ENCODE data around the gene RPS16. TPM values are rescaled to one million over a fixed set of nuclear protein-coding genes. Genes with fewer than 3 reads are reported as not detected.

RPS16 gene
- total and polyA plus RNA-seq, 2 of the 13 experiments (the other 11 are each of a cell fraction or from before 2014, with no cell fraction given), result 488 to 2,583 TPM

DNA sequence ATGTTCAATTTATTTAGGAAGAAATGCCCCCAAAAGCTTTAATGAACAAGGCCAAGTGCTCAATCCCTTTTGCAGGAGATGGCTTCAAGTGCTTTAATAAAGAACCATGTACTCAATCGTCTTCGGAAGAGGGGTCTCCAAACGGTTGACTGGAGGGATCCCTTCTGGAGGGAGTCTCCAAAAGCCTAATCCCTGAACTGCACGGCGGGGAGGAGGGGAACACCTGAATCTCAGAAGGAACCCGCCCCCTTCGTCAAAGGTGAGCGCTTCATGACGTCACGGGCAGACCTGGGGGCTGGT is 45.3 kb downstream of the RPS16 start (continued):
- TF ChIP-seq ZNF839 (CRISPR knock-in tag; IDR thresholded peaks at IDR 0.05; ENCODE audit: borderline replicate concordance), result no peak
- TF ChIP-seq, protein P1, sequence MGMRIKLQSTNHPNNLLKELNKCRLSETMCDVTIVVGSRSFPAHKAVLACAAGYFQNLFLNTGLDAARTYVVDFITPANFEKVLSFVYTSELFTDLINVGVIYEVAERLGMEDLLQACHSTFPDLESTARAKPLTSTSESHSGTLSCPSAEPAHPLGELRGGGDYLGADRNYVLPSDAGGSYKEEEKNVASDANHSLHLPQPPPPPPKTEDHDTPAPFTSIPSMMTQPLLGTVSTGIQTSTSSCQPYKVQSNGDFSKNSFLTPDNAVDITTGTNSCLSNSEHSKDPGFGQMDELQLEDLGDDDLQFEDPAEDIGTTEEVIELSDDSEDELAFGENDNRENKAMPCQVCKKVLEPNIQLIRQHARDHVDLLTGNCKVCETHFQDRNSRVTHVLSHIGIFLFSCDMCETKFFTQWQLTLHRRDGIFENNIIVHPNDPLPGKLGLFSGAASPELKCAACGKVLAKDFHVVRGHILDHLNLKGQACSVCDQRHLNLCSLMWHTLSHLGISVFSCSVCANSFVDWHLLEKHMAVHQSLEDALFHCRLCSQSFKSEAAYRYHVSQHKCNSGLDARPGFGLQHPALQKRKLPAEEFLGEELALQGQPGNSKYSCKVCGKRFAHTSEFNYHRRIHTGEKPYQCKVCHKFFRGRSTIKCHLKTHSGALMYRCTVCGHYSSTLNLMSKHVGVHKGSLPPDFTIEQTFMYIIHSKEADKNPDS (CRISPR knock-in tag; IDR thresholded peaks at IDR 0.05), result no peak
- TF ChIP-seq, protein P2, sequence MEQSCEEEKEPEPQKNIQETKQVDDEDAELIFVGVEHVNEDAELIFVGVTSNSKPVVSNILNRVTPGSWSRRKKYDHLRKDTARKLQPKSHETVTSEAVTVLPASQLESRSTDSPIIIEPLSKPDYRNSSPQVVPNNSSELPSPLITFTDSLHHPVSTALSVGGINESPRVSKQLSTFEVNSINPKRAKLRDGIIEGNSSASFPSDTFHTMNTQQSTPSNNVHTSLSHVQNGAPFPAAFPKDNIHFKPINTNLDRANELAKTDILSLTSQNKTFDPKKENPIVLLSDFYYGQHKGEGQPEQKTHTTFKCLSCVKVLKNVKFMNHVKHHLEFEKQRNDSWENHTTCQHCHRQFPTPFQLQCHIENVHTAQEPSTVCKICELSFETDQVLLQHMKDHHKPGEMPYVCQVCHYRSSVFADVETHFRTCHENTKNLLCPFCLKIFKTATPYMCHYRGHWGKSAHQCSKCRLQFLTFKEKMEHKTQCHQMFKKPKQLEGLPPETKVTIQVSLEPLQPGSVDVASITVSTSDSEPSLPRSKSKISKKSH (CRISPR knock-in tag; IDR thresholded peaks at IDR 0.05; ENCODE audit: borderline replicate concordance), result no peak
- no peak for TF ChIP-seq KDM1A (CRISPR knock-in tag; IDR thresholded peaks at IDR 0.05)
- 0 out of 2 replicates have a peak, but pooled peaks have one; percentile 9 for TF ChIP-seq ZNF777 (CRISPR knock-in tag; IDR thresholded peaks at IDR 0.05)
- no peak for TF ChIP-seq TCF12 (IDR thresholded peaks at IDR 0.05)
- no peak for TF ChIP-seq TCF12 (CRISPR knock-in tag; IDR thresholded peaks at IDR 0.05)
- TF ChIP-seq ZEB1 (IDR thresholded peaks at IDR 0.05; ENCODE audit: insufficient replicate concordance, low read depth), result peak; percentile 40
- no peak for TF ChIP-seq ZNF207 (IDR thresholded peaks at IDR 0.05; ENCODE audit: borderline replicate concordance)
- TF ChIP-seq ZNF34 (CRISPR knock-in tag; IDR thresholded peaks at IDR 0.05; ENCODE audit: borderline replicate concordance), result no peak
- TF ChIP-seq SIX1 (CRISPR knock-in tag; IDR thresholded peaks at IDR 0.05; ENCODE audit: borderline replicate concordance), result no peak
- TF ChIP-seq ZNF558 (CRISPR knock-in tag; IDR thresholded peaks at IDR 0.05; ENCODE audit: borderline replicate concordance), result 0 out of 2 replicates have a peak, but pooled peaks have one; percentile 20
- 0 out of 2 replicates have a peak, but pooled peaks have one; percentile 1 for TF ChIP-seq PHF21A (CRISPR knock-in tag; IDR thresholded peaks at IDR 0.05)
- TF ChIP-seq ZNF318 (CRISPR knock-in tag; IDR thresholded peaks at IDR 0.05), result no peak
- TF ChIP-seq ZKSCAN1 (IDR thresholded peaks at IDR 0.05; ENCODE audit: low read length), result no peak
- TF ChIP-seq ZBTB21 (CRISPR knock-in tag; IDR thresholded peaks at IDR 0.05), result peak; percentile 97; the same call in 1 of the 2 replicates
- TF ChIP-seq ARHGAP35 (CRISPR knock-in tag; IDR thresholded peaks at IDR 0.05; ENCODE audit: borderline replicate concordance), result no peak

All from HepG2 (cell line).